MCF 10A (cell line): ENCODE results near the gene PPAN. TPM values are rescaled to one million over a fixed set of nuclear protein-coding genes. Genes with fewer than 3 reads are reported as not detected.
A peak's percentile ranks its signal among the peaks of the same experiment; 100 is the strongest.

Source experiments
- BruUV-seq: library from RNA; stranded (reverse); fragments of 400-500 nt; replicated peaks from 2 replicates; lab custom pipeline; 2021; lab: Mats Ljungman, UMichigan
- CTCF ChIA-PET: fragments of 300-600 bp; sonication (Branson Sonifier 250); formaldehyde crosslinking; extraction: SDS; loops from one replicate; lab custom pipeline; 2021; ENCODE audit warnings: antibody characterized with exemption, inconsistent platforms; lab: Yijun Ruan, JAX
- POLR2A ChIA-PET: fragments of 300-600, 350-650 bp; sonication (Branson Sonifier 250); formaldehyde crosslinking; extraction: SDS; loops from one replicate; lab custom pipeline; 2020; ENCODE audit warnings: antibody characterized with exemption, inconsistent platforms; lab: Yijun Ruan, JAX
- DNase-seq: peaks from one replicate; pipeline ENCODE4 v3.0.0-alpha.2; 2018; ENCODE audit not compliant: unreplicated experiment
- H3K27ac Mint-ChIP-seq: one replicate; pipeline ENCODE4 v1.8.0; 2022; ENCODE audit warnings: mild to moderate bottlenecking, low read depth, mixed read lengths; ENCODE audit not compliant: unreplicated experiment
- H3K27me3 Mint-ChIP-seq: one replicate; pipeline ENCODE4 v1.8.0; 2022; ENCODE audit warnings: mixed read lengths; ENCODE audit not compliant: insufficient read depth, unreplicated experiment
- H3K36me3 Mint-ChIP-seq: one replicate; pipeline ENCODE4 v1.8.0; 2022; ENCODE audit warnings: mild to moderate bottlenecking, moderate library complexity, mixed read lengths; ENCODE audit not compliant: insufficient read depth, unreplicated experiment
- H3K4me1 Mint-ChIP-seq: one replicate; pipeline ENCODE4 v1.8.0; 2022; ENCODE audit warnings: mixed read lengths; ENCODE audit not compliant: insufficient read depth, unreplicated experiment
- H3K4me3 Mint-ChIP-seq: one replicate; pipeline ENCODE4 v1.8.0; 2022; ENCODE audit warnings: mild to moderate bottlenecking, moderate library complexity, mixed read lengths; ENCODE audit not compliant: unreplicated experiment
- H3K9me3 Mint-ChIP-seq: one replicate; pipeline ENCODE4 v1.8.0; 2022; ENCODE audit warnings: mixed read lengths; ENCODE audit not compliant: unreplicated experiment
- CTCF ChIP-seq: fragments of 200-600 bp; IDR thresholded peaks from one replicate; pipeline ENCODE4 v1.8.0; 2022; ENCODE audit warnings: antibody characterized with exemption, mild to moderate bottlenecking; ENCODE audit not compliant: unreplicated experiment
- intact Hi-C: fragments of 100-400 bp; cut with micrococcal nuclease; formaldehyde crosslinking; loops from 2 replicates; pipeline ENCODE4 v1.14.1; 2022
- total RNA-seq: library from RNA; stranded (reverse); gene quantifications from 2 replicates; pipeline ENCODE4 v1.2.3, GENCODE V29; 2022

The PPAN gene
- total RNA-seq, 1 experiment from 2014 or later: 123 TPM

GRCh38 chr19:10085641-10086590, 20.2 kb upstream of the PPAN start, which contains the start of gene SHFL:
Gene SHFL, plus strand, starts transcription at chr19:10086317. Its CDS starts 111 bp downstream, at chr19:10086428.
- peaks cover 12% of the 10 kb centered on the region for H3K36me3 Mint-ChIP-seq
- no peaks in the 10 kb centered on the region for H3K9me3 Mint-ChIP-seq
- POLR2A ChIA-PET: interaction anchor here (2.0 kb wide), 1 partner anchor 10 kb away, joined by 8 read pairs; no protein-coding TSS in a partner anchor
- no TSS peak for BruUV-seq
- H3K27ac Mint-ChIP-seq: peak within 1 kb of the TSS; percentile 83
- CTCF ChIA-PET: interaction anchor here (0.6 kb wide), 1 partner anchor 631 kb away, joined by 3 read pairs; no protein-coding TSS in a partner anchor
- peaks cover 6% of the 10 kb centered on the region for H3K4me1 Mint-ChIP-seq
- DNase-seq: peak; percentile 71
- H3K27me3 Mint-ChIP-seq: no peaks in the 10 kb centered on the region
- H3K4me3 Mint-ChIP-seq: peak within 1 kb of the TSS; percentile 85
- intact Hi-C loops: no loop called here
- TF ChIP-seq CTCF: no peak

DNA sequence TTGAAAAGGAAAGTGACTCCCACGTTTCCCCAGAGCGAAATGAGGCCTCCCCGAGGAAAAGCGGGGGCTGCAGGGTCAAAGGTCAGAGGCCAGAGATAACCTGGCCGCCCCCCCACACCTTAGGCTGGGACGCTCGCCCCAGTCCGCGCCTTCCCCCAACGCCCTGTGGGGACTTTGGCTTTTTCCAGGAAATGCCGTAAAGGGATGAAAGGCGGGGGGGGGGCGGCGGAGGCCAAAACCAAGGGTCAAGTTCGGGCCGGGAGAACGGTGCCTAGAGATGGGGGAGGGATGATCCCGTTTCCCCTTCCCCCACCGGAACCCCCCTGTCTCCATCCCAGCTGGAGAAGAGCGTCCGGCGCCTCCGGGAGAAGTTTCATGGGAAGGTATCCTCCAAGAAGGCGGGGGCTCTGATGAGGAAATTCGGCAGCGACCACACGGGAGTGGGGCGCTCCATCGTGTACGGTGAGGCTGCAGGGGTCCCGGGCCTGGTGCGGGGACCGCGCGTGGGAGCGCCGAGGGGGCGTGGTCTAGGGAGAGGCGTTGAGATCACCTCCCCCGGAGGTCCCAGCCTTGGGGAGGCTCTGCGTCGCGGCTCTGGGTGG, 19.5 kb upstream of the PPAN start:
- POLR2A ChIA-PET: no interaction called here
- intact Hi-C loops: no loop called here

GRCh38 chr19:10087296-10088061, 18.7 kb upstream of the PPAN start:
- POLR2A ChIA-PET: no interaction called here

More for the DNA sequence above, 19.5 kb upstream of the PPAN start:
- no peak for DNase-seq
- no TSS peak for BruUV-seq
- Mint-ChIP-seq H3K4me3 (peak overlapping the region; percentile 85), H3K4me1 (peaks cover 6% of the 10 kb centered on the region), H3K36me3 (peaks cover 12% of the 10 kb centered on the region), H3K9me3 (no peaks in the 10 kb centered on the region), H3K27me3 (no peaks in the 10 kb centered on the region), H3K27ac (no peak overlapping the region)
- TF ChIP-seq CTCF: no peak
- CTCF ChIA-PET: interaction anchor here (0.6 kb wide), 1 partner anchor 630 kb away, joined by 3 read pairs; no protein-coding TSS in a partner anchor

More at GRCh38 chr19:10087296-10088061, 18.7 kb upstream of the PPAN start:
- peak overlapping the region; percentile 85 for H3K4me3 Mint-ChIP-seq
- no peaks in the 10 kb centered on the region for H3K9me3 Mint-ChIP-seq
- no peak for TF ChIP-seq CTCF
- intact Hi-C loops: no loop called here
- no TSS peak for BruUV-seq
- H3K27ac Mint-ChIP-seq: no peak overlapping the region
- CTCF ChIA-PET: no interaction called here
- DNase-seq: no peak
- H3K36me3 Mint-ChIP-seq: peaks cover 12% of the 10 kb centered on the region
- no peaks in the 10 kb centered on the region for H3K27me3 Mint-ChIP-seq
- H3K4me1 Mint-ChIP-seq: peaks cover 6% of the 10 kb centered on the region
